ENCODE results near the gene GPR12.

Gene GPR12, protein sequence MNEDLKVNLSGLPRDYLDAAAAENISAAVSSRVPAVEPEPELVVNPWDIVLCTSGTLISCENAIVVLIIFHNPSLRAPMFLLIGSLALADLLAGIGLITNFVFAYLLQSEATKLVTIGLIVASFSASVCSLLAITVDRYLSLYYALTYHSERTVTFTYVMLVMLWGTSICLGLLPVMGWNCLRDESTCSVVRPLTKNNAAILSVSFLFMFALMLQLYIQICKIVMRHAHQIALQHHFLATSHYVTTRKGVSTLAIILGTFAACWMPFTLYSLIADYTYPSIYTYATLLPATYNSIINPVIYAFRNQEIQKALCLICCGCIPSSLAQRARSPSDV

GRCh38 chr13:26759907-26760831 is at the start of gene GPR12:
Gene GPR12 (minus strand): TSS chr13:26760786. CDS start chr13:26759827, 959 bp downstream.
- no peak for DNase-seq

DNA sequence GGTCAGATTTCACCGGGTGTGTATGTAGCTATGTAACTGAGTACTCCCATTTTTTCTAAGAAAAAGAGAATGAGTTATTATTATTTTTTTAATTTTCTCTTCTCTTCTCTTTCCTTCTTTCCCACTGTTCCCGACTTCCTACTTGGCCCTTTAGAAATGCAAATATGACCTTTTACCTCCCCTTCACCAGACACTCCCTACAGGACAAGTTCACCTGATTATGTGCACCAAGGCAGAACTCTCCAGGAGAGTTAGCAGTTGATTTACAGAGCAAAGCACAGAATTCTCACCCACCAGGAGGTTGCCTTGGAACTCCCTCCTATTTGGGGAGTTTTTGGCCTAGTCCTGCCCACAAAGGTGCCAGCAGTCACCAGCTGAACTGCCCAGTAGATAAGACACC is 49.5 kb upstream of the GPR12 start:
- DNase-seq = no peak

GRCh38 chr13:26806891-26807290 is 46.3 kb upstream of the GPR12 start:
- DNase-seq = no peak

- DNase-seq = no peak
These were observed 27.4 kb upstream of the GPR12 start for GRCh38 chr13:26787961-26788360.

GRCh38 chr13:26786651-26787295 is 26.2 kb upstream of the GPR12 start:
- DNase-seq = no peak

- DNase-seq = peak; percentile 66
These were observed 25.4 kb upstream of the GPR12 start for GRCh38 chr13:26785838-26786630.

- DNase-seq = peak; percentile 29
These were observed 24.4 kb upstream of the GPR12 start for GRCh38 chr13:26784704-26785639.

GRCh38 chr13:26780411-26780810 is 19.8 kb upstream of the GPR12 start:
- DNase-seq = no peak

DNA sequence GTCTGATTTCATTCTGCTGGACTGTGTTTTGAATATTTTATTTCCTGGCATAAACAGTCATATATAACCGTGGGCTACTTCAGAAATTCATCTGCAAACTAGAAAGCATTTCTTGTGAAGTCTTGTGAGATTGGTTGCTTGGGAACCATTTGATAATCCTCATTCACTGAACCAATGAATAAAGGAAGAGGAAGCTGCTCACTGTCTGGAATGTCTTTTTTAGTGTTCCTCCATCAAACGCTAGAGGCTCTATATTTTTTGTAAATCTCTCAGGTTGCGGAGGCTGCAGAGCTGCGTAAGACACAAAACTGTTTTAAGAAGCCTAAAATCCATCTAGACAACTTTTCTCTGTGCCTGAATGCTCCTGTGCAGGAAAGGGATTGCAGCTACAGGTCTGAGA is 18.7 kb upstream of the GPR12 start:
- DNase-seq = no peak

- DNase-seq = no peak
These were observed 11.9 kb upstream of the GPR12 start for GRCh38 chr13:26772531-26772930.

DNA sequence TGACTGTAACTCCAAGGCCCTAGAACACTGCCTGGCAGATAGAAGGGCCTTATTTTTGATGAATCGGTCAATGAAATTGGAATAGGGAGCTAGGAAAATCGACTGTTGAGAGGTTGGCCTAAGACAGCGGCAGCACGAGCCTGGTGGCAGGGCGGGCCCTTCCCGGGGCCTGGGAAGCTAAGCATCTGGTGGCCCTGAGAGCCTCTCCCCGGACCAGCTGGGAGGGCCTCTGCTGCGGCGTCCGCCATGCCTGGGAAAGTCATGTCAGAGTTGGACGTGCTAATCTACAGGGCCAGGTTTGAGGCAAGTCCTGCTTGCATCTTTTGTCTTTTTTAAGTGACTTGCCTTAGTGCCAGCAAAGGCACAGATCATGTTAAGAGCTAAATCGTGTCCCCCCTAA is 11.2 kb upstream of the GPR12 start:
- no peak for DNase-seq

GRCh38 chr13:26762745-26763345 is 2.3 kb upstream of the GPR12 start:
- no peak for DNase-seq

GRCh38 chr13:26760832-26761582 is 421 bp upstream of the GPR12 start:
- no peak for DNase-seq

DNA sequence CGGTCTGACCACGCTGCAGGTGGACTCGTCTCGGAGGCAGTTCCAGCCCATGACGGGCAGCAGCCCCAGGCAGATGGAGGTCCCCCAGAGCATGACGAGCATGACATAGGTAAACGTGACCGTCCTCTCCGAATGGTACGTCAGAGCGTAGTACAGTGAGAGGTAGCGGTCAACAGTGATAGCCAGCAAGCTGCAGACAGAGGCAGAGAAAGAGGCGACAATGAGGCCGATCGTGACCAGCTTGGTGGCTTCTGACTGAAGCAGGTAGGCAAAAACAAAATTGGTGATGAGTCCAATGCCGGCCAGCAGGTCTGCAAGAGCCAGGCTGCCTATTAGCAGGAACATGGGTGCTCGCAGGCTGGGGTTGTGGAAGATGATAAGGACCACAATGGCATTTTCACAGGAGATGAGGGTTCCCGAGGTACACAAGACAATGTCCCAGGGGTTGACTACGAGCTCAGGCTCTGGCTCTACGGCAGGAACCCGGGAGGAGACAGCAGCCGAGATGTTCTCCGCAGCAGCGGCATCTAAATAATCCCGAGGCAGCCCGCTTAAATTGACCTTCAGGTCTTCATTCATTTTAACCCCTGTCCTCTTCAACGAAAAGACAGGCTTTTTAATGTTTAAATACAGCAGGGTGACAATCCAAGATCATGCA is 1.2 kb downstream of the GPR12 start:
- no peak for DNase-seq

DNA sequence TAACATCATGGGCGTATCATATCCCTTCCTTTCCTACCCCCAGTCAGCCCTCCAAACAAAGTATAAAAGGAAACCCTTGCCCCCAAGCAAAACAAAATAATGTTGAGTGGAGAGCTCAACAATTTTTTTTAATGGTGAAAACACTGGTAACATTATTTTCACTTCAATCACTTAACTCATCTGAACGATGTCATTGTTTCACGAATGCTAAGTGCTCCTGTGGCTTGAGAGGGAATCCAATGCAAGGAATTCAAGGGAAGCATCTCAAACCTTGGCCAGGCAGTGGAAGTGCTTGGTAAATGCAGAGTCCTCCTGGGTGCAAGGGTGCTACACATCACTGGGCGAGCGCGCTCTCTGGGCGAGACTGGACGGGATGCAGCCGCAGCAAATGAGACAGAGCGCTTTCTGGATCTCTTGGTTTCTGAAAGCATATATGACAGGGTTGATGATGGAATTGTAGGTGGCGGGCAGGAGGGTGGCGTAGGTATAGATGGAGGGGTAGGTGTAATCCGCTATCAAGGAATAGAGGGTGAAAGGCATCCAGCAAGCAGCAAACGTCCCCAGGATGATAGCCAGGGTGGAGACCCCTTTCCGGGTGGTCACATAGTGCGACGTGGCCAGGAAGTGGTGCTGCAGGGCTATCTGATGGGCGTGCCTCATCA is 2.0 kb downstream of the GPR12 start:
- DNase-seq = no peak

GRCh38 chr13:26756961-26757360 is 3.6 kb downstream of the GPR12 start:
- no peak for DNase-seq

- no peak for DNase-seq
These were observed 7.9 kb downstream of the GPR12 start for GRCh38 chr13:26752671-26753070.

- no peak for DNase-seq
These were observed 10.7 kb downstream of the GPR12 start for GRCh38 chr13:26749905-26750304.

DNA sequence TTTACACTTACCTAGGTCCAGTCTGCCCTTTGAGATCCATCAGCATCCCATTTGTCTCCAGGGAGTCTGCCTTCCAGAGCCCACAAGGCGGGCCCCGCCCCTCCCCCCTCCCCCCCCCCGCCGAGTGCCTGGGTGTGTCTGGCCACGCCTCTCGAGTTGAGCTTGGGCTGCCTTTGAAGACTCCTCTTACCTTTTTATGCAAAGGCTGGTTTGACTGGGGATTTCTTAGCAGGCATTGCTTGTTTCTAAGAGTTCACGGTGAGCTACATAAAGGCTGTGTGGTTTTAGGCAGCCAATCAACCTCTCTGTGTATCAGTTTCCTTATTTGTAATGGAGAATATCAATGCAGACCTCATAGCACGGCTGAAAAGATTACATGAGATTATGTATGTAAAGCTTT is 11.3 kb downstream of the GPR12 start:
- no peak for DNase-seq
